Panc1 (cell line): ENCODE results near the gene MPZL3. TPM values are rescaled to one million over a fixed set of nuclear protein-coding genes. Genes with fewer than 3 reads are reported as not detected.

Source experiments
- ATAC-seq: fragments of 200-7000 bp; cut with Tn5 transposase; 2 replicates; pipeline ENCODE4 v1.9.1; 2020; ENCODE audit warnings: mild to moderate bottlenecking, moderate library complexity
- BruUV-seq: library from RNA; stranded (reverse); fragments of 400-500 nt; replicated peaks from 2 replicates; lab custom pipeline; 2021; lab: Mats Ljungman, UMichigan
- CTCF ChIA-PET: fragments of 300-600 bp; sonication (Branson Sonifier 250); formaldehyde crosslinking; loops from one replicate; lab custom pipeline; 2022; ENCODE audit warnings: antibody characterized with exemption; lab: Charles Lee
- POLR2A ChIA-PET: fragments of 300-600 bp; sonication (Branson Sonifier 250); formaldehyde crosslinking; loops from one replicate; lab custom pipeline; 2022; ENCODE audit warnings: antibody characterized with exemption; lab: Charles Lee
- DNase-seq: peaks from one replicate; pipeline ENCODE4 v3.0.0-alpha.2; 2010; ENCODE audit warnings: low read depth, low spot score
- H3K27ac ChIP-seq: 2 replicates; pipeline ENCODE4 v1.5.1; 2011; ENCODE audit warnings: mild to moderate bottlenecking, low read length, inconsistent platforms
- H3K27me3 ChIP-seq: fragments of 200-500 bp; sonication (Bioruptor generic); 2 replicates; pipeline ENCODE4 v1.6.0; 2014; ENCODE audit warnings: low read length, inconsistent platforms; ENCODE audit not compliant: control insufficient read depth, insufficient read depth
- H3K36me3 ChIP-seq: fragments of 200-500 bp; sonication (Bioruptor generic); 2 replicates; pipeline ENCODE4 v1.5.1; 2014; ENCODE audit warnings: inconsistent platforms, mild to moderate bottlenecking, low read length, moderate library complexity; ENCODE audit not compliant: control insufficient read depth, insufficient read depth
- H3K4me1 ChIP-seq: 2 replicates; pipeline ENCODE4 v1.5.1; 2011; ENCODE audit warnings: inconsistent platforms, mild to moderate bottlenecking, low read length, moderate library complexity; ENCODE audit not compliant: control insufficient read depth, insufficient read depth
- H3K4me3 ChIP-seq, 2 experiments: 2 replicates each; pipeline ENCODE4 v1.5.1; 2011 to 2012; ENCODE audit warnings: low read depth in 2 of 2, low read length in 2 of 2, mild to moderate bottlenecking in 2 of 2, inconsistent platforms in 1 of 2, moderate library complexity in 1 of 2
- H3K9me3 ChIP-seq: fragments of 200-500 bp; sonication (Bioruptor generic); 2 replicates; pipeline ENCODE4 v1.5.1; 2014; ENCODE audit warnings: low read depth, mild to moderate bottlenecking, inconsistent platforms, low read length, moderate library complexity; ENCODE audit not compliant: control insufficient read depth, insufficient read depth
- POLR2AphosphoS5 ChIP-seq: IDR thresholded peaks from 2 replicates; pipeline ENCODE4 v1.6.1; 2012; ENCODE audit warnings: mild to moderate bottlenecking, low read depth, low read length, moderate library complexity
- SIN3A ChIP-seq: IDR thresholded peaks from 2 replicates; pipeline ENCODE4 v1.6.1; 2012; ENCODE audit warnings: low read depth, mild to moderate bottlenecking, low read length, moderate library complexity, borderline replicate concordance; ENCODE audit not compliant: insufficient read depth
- TCF7L2 ChIP-seq: IDR thresholded peaks from 2 replicates; pipeline ENCODE4 v1.6.1; 2011; ENCODE audit warnings: mild to moderate bottlenecking, low read depth, low read length, inconsistent platforms
- in situ Hi-C: cut with HindIII; loops from 2 replicates; pipeline ENCODE4 v1.10.0; 2016; ENCODE audit warnings: low sequenced_read_pairs, low pct_unique_long_range_greater_than_20kb
- intact Hi-C: fragments of 100-400 bp; cut with micrococcal nuclease; formaldehyde crosslinking; loops from one replicate; pipeline ENCODE4 v1.10.0; 2022; ENCODE audit not compliant: unreplicated experiment
- total RNA-seq: library from RNA; stranded (reverse); gene quantifications from one replicate; pipeline ENCODE4 v1.2.1, GENCODE V29; 2021; ENCODE audit not compliant: unreplicated experiment
- TF ChIP-seq, protein P1 (sequence below): fragments of 450-650 bp; IDR thresholded peaks from 2 replicates; pipeline ENCODE4 v1.5.1; 2017; ENCODE audit warnings: mild to moderate bottlenecking
- TF ChIP-seq, protein P2 (sequence below), 2 experiments: IDR thresholded peaks; 2 replicates each; pipeline ENCODE4 v1.6.1; 2011 to 2012; ENCODE audit warnings: low read depth in 2 of 2, control low read depth in 1 of 2, low read length in 1 of 2, mild to moderate bottlenecking in 1 of 2, moderate library complexity in 1 of 2; ENCODE audit not compliant: insufficient read depth in 1 of 2

Gene MPZL3
- total RNA-seq, 1 experiment from 2014 or later = 1.0 TPM

DNA sequence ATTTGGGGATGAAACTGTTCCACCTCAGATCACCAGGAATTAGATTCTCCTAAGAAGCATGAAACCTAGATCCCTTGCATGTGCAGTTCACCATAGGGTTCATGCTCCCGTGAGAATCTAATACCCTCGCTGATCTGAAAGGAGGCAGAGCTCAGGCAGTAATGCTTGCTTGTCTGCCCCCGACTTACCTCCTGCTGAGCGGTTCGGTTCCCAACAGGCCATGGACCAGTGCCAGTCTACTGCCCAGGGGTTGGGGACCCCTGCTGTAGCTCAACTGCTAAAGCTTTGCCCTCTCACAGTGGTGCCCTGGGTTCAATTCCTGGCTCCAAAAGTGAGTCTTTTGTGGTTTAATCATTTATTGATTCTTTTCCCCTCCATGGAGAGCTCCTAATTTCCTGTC, 30.7 kb downstream of the MPZL3 start:
- POLR2A ChIA-PET = no interaction called here

DNA sequence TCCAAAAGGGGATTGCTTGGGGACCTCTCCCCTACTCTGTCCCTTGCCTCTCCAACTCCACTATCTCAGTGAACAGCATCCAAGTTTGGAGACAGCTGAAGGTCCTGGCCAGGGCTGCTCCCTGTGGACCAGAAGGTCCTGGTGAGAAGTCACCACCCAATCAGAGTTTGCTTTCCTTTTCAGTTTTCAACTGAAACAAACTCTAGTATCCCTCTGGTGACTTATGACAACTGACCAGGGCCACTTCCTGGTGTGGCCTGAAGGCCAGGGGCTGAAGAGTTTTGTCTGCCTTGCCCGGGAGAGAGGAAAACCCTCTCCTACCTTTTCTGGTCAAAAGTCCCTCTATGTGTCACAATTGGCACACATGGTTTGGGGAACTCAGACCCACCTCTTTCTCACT, 32.4 kb downstream of the MPZL3 start:
- intact Hi-C loops (no loop called here), in situ Hi-C loops (no loop called here)
- BruUV-seq = no TSS peak
- Histone ChIP-seq H3K4me3 (no peak overlapping the region), H3K27me3 (peaks cover 31% of the 10 kb centered on the region), H3K36me3 (no peaks in the 10 kb centered on the region), H3K27ac (no peak overlapping the region), H3K9me3 (no peaks in the 10 kb centered on the region), H3K4me1 (no peaks in the 10 kb centered on the region)
- ChIA-PET POLR2A (no interaction called here), CTCF (no interaction called here)
- ATAC-seq (no peak), DNase-seq (no peak)
- TF ChIP-seq, protein P1, sequence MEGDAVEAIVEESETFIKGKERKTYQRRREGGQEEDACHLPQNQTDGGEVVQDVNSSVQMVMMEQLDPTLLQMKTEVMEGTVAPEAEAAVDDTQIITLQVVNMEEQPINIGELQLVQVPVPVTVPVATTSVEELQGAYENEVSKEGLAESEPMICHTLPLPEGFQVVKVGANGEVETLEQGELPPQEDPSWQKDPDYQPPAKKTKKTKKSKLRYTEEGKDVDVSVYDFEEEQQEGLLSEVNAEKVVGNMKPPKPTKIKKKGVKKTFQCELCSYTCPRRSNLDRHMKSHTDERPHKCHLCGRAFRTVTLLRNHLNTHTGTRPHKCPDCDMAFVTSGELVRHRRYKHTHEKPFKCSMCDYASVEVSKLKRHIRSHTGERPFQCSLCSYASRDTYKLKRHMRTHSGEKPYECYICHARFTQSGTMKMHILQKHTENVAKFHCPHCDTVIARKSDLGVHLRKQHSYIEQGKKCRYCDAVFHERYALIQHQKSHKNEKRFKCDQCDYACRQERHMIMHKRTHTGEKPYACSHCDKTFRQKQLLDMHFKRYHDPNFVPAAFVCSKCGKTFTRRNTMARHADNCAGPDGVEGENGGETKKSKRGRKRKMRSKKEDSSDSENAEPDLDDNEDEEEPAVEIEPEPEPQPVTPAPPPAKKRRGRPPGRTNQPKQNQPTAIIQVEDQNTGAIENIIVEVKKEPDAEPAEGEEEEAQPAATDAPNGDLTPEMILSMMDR = no peak
- TF ChIP-seq SIN3A = no peak
- no peak for TF ChIP-seq TCF7L2
- TF ChIP-seq, protein P2, sequence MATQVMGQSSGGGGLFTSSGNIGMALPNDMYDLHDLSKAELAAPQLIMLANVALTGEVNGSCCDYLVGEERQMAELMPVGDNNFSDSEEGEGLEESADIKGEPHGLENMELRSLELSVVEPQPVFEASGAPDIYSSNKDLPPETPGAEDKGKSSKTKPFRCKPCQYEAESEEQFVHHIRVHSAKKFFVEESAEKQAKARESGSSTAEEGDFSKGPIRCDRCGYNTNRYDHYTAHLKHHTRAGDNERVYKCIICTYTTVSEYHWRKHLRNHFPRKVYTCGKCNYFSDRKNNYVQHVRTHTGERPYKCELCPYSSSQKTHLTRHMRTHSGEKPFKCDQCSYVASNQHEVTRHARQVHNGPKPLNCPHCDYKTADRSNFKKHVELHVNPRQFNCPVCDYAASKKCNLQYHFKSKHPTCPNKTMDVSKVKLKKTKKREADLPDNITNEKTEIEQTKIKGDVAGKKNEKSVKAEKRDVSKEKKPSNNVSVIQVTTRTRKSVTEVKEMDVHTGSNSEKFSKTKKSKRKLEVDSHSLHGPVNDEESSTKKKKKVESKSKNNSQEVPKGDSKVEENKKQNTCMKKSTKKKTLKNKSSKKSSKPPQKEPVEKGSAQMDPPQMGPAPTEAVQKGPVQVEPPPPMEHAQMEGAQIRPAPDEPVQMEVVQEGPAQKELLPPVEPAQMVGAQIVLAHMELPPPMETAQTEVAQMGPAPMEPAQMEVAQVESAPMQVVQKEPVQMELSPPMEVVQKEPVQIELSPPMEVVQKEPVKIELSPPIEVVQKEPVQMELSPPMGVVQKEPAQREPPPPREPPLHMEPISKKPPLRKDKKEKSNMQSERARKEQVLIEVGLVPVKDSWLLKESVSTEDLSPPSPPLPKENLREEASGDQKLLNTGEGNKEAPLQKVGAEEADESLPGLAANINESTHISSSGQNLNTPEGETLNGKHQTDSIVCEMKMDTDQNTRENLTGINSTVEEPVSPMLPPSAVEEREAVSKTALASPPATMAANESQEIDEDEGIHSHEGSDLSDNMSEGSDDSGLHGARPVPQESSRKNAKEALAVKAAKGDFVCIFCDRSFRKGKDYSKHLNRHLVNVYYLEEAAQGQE (IDR thresholded peaks at IDR 0.05; ENCODE audit: insufficient read depth in 1 of 2, low read depth in 2 of 2, low read length in 1 of 2) = no peak
- no peak for TF ChIP-seq POLR2AphosphoS5

More for the DNA sequence above, 30.7 kb downstream of the MPZL3 start:
- no peaks in the 10 kb centered on the region for H3K9me3 ChIP-seq
- H3K4me1 ChIP-seq = no peaks in the 10 kb centered on the region
- intact Hi-C loops (no loop called here), in situ Hi-C loops (no loop called here)
- no peaks in the 10 kb centered on the region for H3K36me3 ChIP-seq
- ATAC-seq = no peak
- peaks cover 28% of the 10 kb centered on the region for H3K27me3 ChIP-seq
- no peak for TF ChIP-seq SIN3A
- TF ChIP-seq TCF7L2 = no peak
- TF ChIP-seq, protein P2 (IDR thresholded peaks at IDR 0.05; ENCODE audit: insufficient read depth in 1 of 2, low read depth in 2 of 2, low read length in 1 of 2) = no peak
- no peak for TF ChIP-seq POLR2AphosphoS5
- TF ChIP-seq, protein P1 = no peak
- no peak for DNase-seq
- H3K4me3 ChIP-seq = no peak overlapping the region
- no TSS peak for BruUV-seq
- CTCF ChIA-PET = no interaction called here
- no peak overlapping the region for H3K27ac ChIP-seq
